Measurements from ENCODE around the gene PDXDC1. TPM values are rescaled to one million over a fixed set of nuclear protein-coding genes. Genes with fewer than 3 reads are reported as not detected.
"Not testable (repeated sequence)": the region's sequence is repeated elsewhere in the genome, so short reads cannot be mapped to it uniquely, and the experiment has no call there.

The PDXDC1 gene
- total RNA-seq, 1 donor from 2014 or later = 69.1 TPM

- H3K4me2 ChIP-seq = peak overlapping the region; percentile 71
- not testable (repeated sequence) for H3K36me3 ChIP-seq; H3K9me3 Mint-ChIP-seq; H3K9ac ChIP-seq; H3K36me3 Mint-ChIP-seq; H3K27me3 ChIP-seq; H3K27me3 Mint-ChIP-seq (ENCODE audit: insufficient read depth, low read depth); H2AFZ ChIP-seq (replicated peaks); H3K9me3 ChIP-seq (ENCODE audit: low read depth); H3F3A ChIP-seq (ENCODE audit: low read depth)
- H3K79me2 ChIP-seq (ENCODE audit: low read depth) = peaks cover 56% of the 10 kb centered on the region
- Mint-ChIP-seq H3K4me3 (peak overlapping the region; percentile 48), H3K4me1 (peaks cover 13% of the 10 kb centered on the region), H3K27ac (peak overlapping the region; percentile 60)
- peak; percentile 42 for DNase-seq (ENCODE audit: low spot score)
- peak overlapping the region; percentile 3 for H3K4me3 ChIP-seq
- peak overlapping the region; percentile 61 for H3K27ac ChIP-seq
- H3K4me1 ChIP-seq = peaks cover 21% of the 10 kb centered on the region
- H4K20me1 ChIP-seq (ENCODE audit: low read depth) = peaks cover 41% of the 10 kb centered on the region
Observed at GRCh38 chr16:15144092-15144631, 169.3 kb downstream of the PDXDC1 start.

GRCh38 chr16:15144781-15145417, 170.1 kb downstream of the PDXDC1 start:
- not testable (repeated sequence) for H3K27ac ChIP-seq
- peak overlapping the region; percentile 48 for H3K4me3 Mint-ChIP-seq

GRCh38 chr16:15145418-15146263, 170.8 kb downstream of the PDXDC1 start:
- not testable (repeated sequence) for H3K36me3 Mint-ChIP-seq; H3K36me3 ChIP-seq; H3K27ac ChIP-seq; H3K4me2 ChIP-seq; H2AFZ ChIP-seq (replicated peaks); H3K4me3 ChIP-seq; H3K27me3 Mint-ChIP-seq (ENCODE audit: insufficient read depth, low read depth); H3K4me3 Mint-ChIP-seq; H3K27me3 ChIP-seq; DNase-seq (ENCODE audit: low spot score); H3K9me3 Mint-ChIP-seq; H3K9me3 ChIP-seq (ENCODE audit: low read depth); H3K9ac ChIP-seq; H3F3A ChIP-seq (ENCODE audit: low read depth)
- peak overlapping the region; percentile 79 for H3K27ac Mint-ChIP-seq
- Histone ChIP-seq H4K20me1 (ENCODE audit: low read depth) (peaks cover 42% of the 10 kb centered on the region), H3K79me2 (ENCODE audit: low read depth) (peaks cover 49% of the 10 kb centered on the region), H3K4me1 (peaks cover 21% of the 10 kb centered on the region)
- peaks cover 13% of the 10 kb centered on the region for H3K4me1 Mint-ChIP-seq

More at GRCh38 chr16:15144781-15145417, 170.1 kb downstream of the PDXDC1 start:
- not testable (repeated sequence) for H3K36me3 Mint-ChIP-seq; H3F3A ChIP-seq (ENCODE audit: low read depth); H3K9ac ChIP-seq; H2AFZ ChIP-seq (replicated peaks); DNase-seq (ENCODE audit: low spot score); H3K36me3 ChIP-seq; H3K9me3 ChIP-seq (ENCODE audit: low read depth); H3K9me3 Mint-ChIP-seq; H3K4me3 ChIP-seq; H3K27me3 Mint-ChIP-seq (ENCODE audit: insufficient read depth, low read depth); H3K27me3 ChIP-seq
- peak overlapping the region; percentile 60 for H3K27ac Mint-ChIP-seq
- peaks cover 56% of the 10 kb centered on the region for H3K79me2 ChIP-seq (ENCODE audit: low read depth)
- H3K4me1 ChIP-seq = peaks cover 21% of the 10 kb centered on the region
- peaks cover 44% of the 10 kb centered on the region for H4K20me1 ChIP-seq (ENCODE audit: low read depth)
- peak overlapping the region; percentile 71 for H3K4me2 ChIP-seq
- H3K4me1 Mint-ChIP-seq = peaks cover 13% of the 10 kb centered on the region

- H3F3A ChIP-seq (ENCODE audit: low read depth); H3K9me3 ChIP-seq (ENCODE audit: low read depth); H3K9me3 Mint-ChIP-seq; H3K27me3 ChIP-seq; H2AFZ ChIP-seq (replicated peaks); DNase-seq (ENCODE audit: low spot score); H3K36me3 Mint-ChIP-seq; H3K27ac Mint-ChIP-seq; H3K27ac ChIP-seq; H3K4me3 Mint-ChIP-seq; H3K36me3 ChIP-seq; H3K4me3 ChIP-seq; H3K9ac ChIP-seq; H3K27me3 Mint-ChIP-seq (ENCODE audit: insufficient read depth, low read depth); H3K4me2 ChIP-seq: not testable (repeated sequence)
- H3K4me1 Mint-ChIP-seq = peaks cover 13% of the 10 kb centered on the region
- Histone ChIP-seq H3K4me1 (peaks cover 21% of the 10 kb centered on the region), H4K20me1 (ENCODE audit: low read depth) (peaks cover 37% of the 10 kb centered on the region), H3K79me2 (ENCODE audit: low read depth) (peaks cover 48% of the 10 kb centered on the region)
Observed at GRCh38 chr16:15146264-15146662, 171.4 kb downstream of the PDXDC1 start.

GRCh38 chr16:15148831-15149230, 174.0 kb downstream of the PDXDC1 start:
- H3K4me3 Mint-ChIP-seq; H3K9ac ChIP-seq; H3K9me3 ChIP-seq (ENCODE audit: low read depth); H2AFZ ChIP-seq (replicated peaks); H3K27ac Mint-ChIP-seq; H3K36me3 Mint-ChIP-seq; H3K27me3 Mint-ChIP-seq (ENCODE audit: insufficient read depth, low read depth); H3K27me3 ChIP-seq; H3K4me3 ChIP-seq; H3K36me3 ChIP-seq; H3K4me2 ChIP-seq; H3K9me3 Mint-ChIP-seq; DNase-seq (ENCODE audit: low spot score); H3F3A ChIP-seq (ENCODE audit: low read depth); H3K27ac ChIP-seq: not testable (repeated sequence)
- H3K79me2 ChIP-seq (ENCODE audit: low read depth) = peaks cover 50% of the 10 kb centered on the region
- H4K20me1 ChIP-seq (ENCODE audit: low read depth) = peaks cover 36% of the 10 kb centered on the region
- H3K4me1 ChIP-seq = peaks cover 18% of the 10 kb centered on the region
- H3K4me1 Mint-ChIP-seq = peaks cover 13% of the 10 kb centered on the region

GRCh38 chr16:15149260-15149659, 174.4 kb downstream of the PDXDC1 start:
- peaks cover 14% of the 10 kb centered on the region for H3K4me1 ChIP-seq
- H3K4me1 Mint-ChIP-seq = peaks cover 10% of the 10 kb centered on the region
- H3K36me3 Mint-ChIP-seq; H3K4me3 ChIP-seq; H3K27me3 ChIP-seq; DNase-seq (ENCODE audit: low spot score); H3K9ac ChIP-seq; H3K4me3 Mint-ChIP-seq; H3K9me3 Mint-ChIP-seq; H2AFZ ChIP-seq (replicated peaks); H3K27me3 Mint-ChIP-seq (ENCODE audit: insufficient read depth, low read depth); H3K9me3 ChIP-seq (ENCODE audit: low read depth); H3K36me3 ChIP-seq; H3F3A ChIP-seq (ENCODE audit: low read depth); H3K27ac ChIP-seq; H3K4me2 ChIP-seq; H3K27ac Mint-ChIP-seq: not testable (repeated sequence)
- H3K79me2 ChIP-seq (ENCODE audit: low read depth) = peaks cover 47% of the 10 kb centered on the region
- peaks cover 32% of the 10 kb centered on the region for H4K20me1 ChIP-seq (ENCODE audit: low read depth)

- Histone ChIP-seq H3K4me2 (peak overlapping the region; percentile 67), H3K4me3 (peak overlapping the region; percentile 63), H3K79me2 (ENCODE audit: low read depth) (peaks cover 12% of the 10 kb centered on the region)
- H3K9me3 Mint-ChIP-seq; H3K27me3 Mint-ChIP-seq (ENCODE audit: insufficient read depth, low read depth); H3K36me3 ChIP-seq; H3K4me1 ChIP-seq; H3F3A ChIP-seq (ENCODE audit: low read depth); H3K36me3 Mint-ChIP-seq; H3K27me3 ChIP-seq; H3K27ac ChIP-seq; H3K4me1 Mint-ChIP-seq; H3K9me3 ChIP-seq (ENCODE audit: low read depth); H3K27ac Mint-ChIP-seq; H2AFZ ChIP-seq (replicated peaks); H4K20me1 ChIP-seq (ENCODE audit: low read depth); H3K9ac ChIP-seq: not testable (repeated sequence)
- H3K4me3 Mint-ChIP-seq = peak overlapping the region; percentile 82
- peak; percentile 42 for DNase-seq (ENCODE audit: low spot score)
Observed at GRCh38 chr16:15154005-15154404, 179.2 kb downstream of the PDXDC1 start.

Data from neural progenitor cell (in vitro differentiated cells).